Fibroblast of pulmonary artery (primary cell): Measurements from ENCODE around the gene CDC123.
"Not testable (repeated sequence)": the region's sequence is repeated elsewhere in the genome, so short reads cannot be mapped to it uniquely, and the experiment has no call there.

Source experiments
- DNase-seq: peaks from one replicate; pipeline ENCODE4 v3.0.0-alpha.2; 2010; ENCODE audit warnings: low read depth
- H3K4me3 ChIP-seq: replicated peaks from 2 replicates; pipeline ENCODE4 v1.5.1; 2011; ENCODE audit warnings: low read depth, mild to moderate bottlenecking, control low read depth, low read length, moderate library complexity
- CTCF ChIP-seq: IDR thresholded peaks from 2 replicates; pipeline ENCODE4 v1.5.1; 2011; ENCODE audit warnings: mild to moderate bottlenecking, control low read depth, low read length, inconsistent platforms; ENCODE audit errors: missing control alignments

The CDC123 gene

GRCh38 chr10:12162927-12163326 lies 33.1 kb upstream of the CDC123 start:
- H3K4me3 ChIP-seq = no peak overlapping the region
- no peak for TF ChIP-seq CTCF
- DNase-seq = no peak

- no peak for DNase-seq
- H3K4me3 ChIP-seq = no peak overlapping the region
- TF ChIP-seq CTCF = no peak
These were observed 31.9 kb upstream of the CDC123 start for GRCh38 chr10:12164085-12164484.

- DNase-seq = no peak
- no peak for TF ChIP-seq CTCF
- H3K4me3 ChIP-seq = no peak overlapping the region
These were observed 31.0 kb upstream of the CDC123 start for GRCh38 chr10:12165036-12165435.

- H3K4me3 ChIP-seq = no peak overlapping the region
- DNase-seq = no peak
- TF ChIP-seq CTCF = no peak
These were observed 29.8 kb upstream of the CDC123 start for GRCh38 chr10:12165999-12166775.

- not testable (repeated sequence) for H3K4me3 ChIP-seq, DNase-seq
These were observed 24.5 kb upstream of the CDC123 start for GRCh38 chr10:12171512-12171911.

- no peak overlapping the region for H3K4me3 ChIP-seq
- TF ChIP-seq CTCF = no peak
- no peak for DNase-seq
These were observed 18.3 kb upstream of the CDC123 start for GRCh38 chr10:12177642-12178041.

GRCh38 chr10:12179606-12180170 lies 16.3 kb upstream of the CDC123 start:
- no peak for DNase-seq
- H3K4me3 ChIP-seq = no peak overlapping the region
- no peak for TF ChIP-seq CTCF
